ENCODE data around the gene GOLGA6L24. TPM values are rescaled to one million over a fixed set of nuclear protein-coding genes. Genes with fewer than 3 reads are reported as not detected.
"Not testable (repeated sequence)": the region's sequence is repeated elsewhere in the genome, so short reads cannot be mapped to it uniquely, and the experiment has no call there.

GOLGA6L24 gene, protein sequence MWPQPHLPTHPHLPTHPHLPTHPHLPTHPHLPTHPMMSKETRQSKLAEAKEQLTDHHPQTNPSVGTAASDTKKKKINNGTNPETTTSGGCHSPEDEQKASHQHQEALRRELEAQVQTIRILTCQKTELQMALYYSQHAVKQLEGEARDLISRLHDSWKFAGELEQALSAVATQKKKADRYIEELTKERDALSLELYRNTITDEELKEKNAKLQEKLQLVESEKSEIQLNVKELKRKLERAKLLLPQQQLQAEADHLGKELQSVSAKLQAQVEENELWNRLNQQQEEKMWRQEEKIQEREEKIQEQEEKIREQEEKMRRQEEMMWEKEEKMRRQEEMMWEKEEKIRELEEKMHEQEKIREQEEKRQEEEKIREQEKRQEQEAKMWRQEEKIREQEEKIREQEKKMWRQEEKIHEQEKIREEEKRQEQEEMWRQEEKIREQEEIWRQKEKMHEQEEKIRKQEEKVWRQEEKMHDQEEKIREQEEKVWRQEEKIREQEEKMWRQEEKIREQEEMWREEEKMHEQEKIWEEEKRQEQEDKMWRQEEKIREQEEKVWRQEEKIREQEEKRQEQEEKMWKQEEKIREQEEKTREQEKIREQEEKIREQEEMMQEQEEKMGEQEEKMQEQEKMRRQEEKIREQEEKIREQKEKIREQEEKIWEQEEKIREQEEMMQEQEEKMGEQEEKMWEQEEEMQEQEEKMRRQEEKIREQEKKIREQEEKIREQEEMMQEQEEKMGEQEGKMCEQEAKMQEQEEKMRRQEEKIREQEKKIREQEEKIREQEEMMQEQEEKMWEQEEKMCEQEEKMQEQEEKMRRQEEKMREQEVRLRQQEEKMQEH
- not detected for polyA plus RNA-seq (2012; ENCODE audit: insufficient read depth, insufficient read length, low read depth)

DNA sequence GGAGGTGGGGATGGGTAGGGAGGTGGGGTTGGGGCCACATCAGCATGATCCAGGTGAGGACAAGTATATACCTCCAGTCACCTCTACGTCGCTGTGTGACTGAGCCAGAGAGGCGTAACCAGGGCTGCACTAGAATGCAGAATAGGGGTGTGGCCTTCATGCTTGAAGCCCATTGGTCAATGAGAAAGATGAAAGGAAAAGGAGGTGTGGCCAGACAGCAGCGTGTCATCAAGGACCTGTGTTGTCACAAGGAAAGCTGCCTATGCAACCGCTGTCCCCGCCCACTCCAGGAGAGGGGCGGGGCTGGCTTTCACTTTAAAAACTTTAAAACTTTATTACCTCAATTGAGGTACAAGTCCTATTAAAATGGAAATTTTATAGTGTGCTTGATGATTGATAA is at the start of gene GOLGA6L24:
Gene GOLGA6L24 (minus strand): TSS at position 101 of the 400 bp plus-strand sequence. CDS start 61 bp downstream, at position 40.
- not testable (repeated sequence) for H3K9me3 ChIP-seq; DNase-seq; H3K4me1 ChIP-seq; H3K27me3 ChIP-seq; H3K4me3 ChIP-seq (ENCODE audit: low read depth, low read length); H3K36me3 ChIP-seq

DNA sequence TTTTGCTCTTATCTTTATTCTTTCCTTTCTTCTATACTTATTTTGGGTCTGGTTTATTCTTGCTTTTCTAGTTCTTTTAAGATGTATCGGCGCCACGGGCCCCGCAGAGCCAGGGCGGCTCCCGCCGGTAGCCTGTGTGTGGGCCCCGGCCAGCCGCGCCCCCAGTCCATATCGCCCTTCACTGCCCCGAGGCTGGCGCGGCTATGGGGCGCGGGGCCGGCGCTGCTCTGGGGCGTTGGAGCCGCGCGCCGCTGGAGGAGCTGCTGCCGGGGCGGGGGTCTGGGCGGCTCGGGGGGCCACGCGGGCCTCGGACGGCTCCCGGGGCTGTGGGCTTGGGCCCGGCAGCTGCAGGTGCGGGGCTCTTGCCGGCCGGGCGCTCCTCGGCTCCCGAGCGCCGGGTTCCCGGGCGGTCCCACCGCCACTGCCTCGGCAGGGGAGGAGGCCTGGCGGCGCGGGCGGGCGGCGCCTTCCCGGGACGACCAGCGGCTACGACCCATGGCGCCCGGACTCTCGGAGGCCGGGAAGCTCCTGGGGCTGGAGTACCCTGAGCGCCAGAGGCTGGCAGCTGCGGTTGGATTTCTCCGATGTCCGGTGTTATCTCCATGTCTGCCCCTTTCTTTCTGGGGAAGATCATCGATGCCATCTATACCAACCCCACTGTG is 45.0 kb upstream of the GOLGA6L24 start:
- not testable (repeated sequence) for H3K9me3 ChIP-seq

DNA sequence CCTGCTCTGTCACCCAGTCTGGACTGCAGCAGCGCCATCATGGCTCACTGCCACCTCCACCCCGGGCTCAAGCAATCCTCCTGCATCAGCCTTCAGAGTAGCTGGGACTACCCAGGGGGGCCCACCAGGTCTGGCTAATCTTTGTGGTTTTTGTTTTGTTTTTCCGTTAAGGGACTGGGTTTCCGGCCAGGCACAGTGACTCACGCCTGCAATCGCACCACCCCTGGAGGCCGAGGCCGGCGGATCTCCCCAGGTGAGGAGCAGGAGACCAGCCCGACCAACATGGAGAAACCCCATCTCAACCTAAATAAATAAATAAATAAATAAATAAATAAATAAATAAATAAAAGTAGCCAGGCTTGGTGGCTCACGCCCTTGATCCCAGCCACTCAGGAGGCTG is 38.1 kb upstream of the GOLGA6L24 start:
- not testable (repeated sequence) for DNase-seq; H3K4me1 ChIP-seq; H3K36me3 ChIP-seq; H3K9me3 ChIP-seq; H3K27me3 ChIP-seq; H3K4me3 ChIP-seq (ENCODE audit: low read depth, low read length)

More for the DNA sequence above, 45.0 kb upstream of the GOLGA6L24 start:
- H3K36me3 ChIP-seq; DNase-seq; H3K4me3 ChIP-seq (ENCODE audit: low read depth, low read length); H3K27me3 ChIP-seq; H3K4me1 ChIP-seq: not testable (repeated sequence)

DNA sequence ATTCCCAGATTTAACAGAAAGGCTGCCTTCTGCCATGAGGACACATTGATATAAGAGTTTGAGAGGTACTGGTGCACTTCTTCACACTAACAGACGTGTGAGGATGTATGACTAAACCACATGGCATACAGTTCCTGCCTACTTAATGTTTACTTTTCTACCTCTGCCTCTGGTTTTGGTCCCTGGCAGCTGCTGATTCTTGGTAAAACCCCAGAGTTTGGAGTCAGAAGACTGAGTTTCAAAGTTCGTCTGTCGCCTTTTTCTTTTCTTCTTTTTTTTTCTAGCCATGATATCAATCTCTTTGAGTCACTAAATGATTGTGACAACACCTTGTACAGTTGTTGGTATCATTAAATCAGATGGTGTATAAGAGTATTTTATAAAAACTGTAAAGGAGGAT is 22.2 kb upstream of the GOLGA6L24 start:
- not testable (repeated sequence) for H3K4me1 ChIP-seq; H3K4me3 ChIP-seq (ENCODE audit: low read depth, low read length); H3K36me3 ChIP-seq; DNase-seq; H3K27me3 ChIP-seq; H3K9me3 ChIP-seq

DNA sequence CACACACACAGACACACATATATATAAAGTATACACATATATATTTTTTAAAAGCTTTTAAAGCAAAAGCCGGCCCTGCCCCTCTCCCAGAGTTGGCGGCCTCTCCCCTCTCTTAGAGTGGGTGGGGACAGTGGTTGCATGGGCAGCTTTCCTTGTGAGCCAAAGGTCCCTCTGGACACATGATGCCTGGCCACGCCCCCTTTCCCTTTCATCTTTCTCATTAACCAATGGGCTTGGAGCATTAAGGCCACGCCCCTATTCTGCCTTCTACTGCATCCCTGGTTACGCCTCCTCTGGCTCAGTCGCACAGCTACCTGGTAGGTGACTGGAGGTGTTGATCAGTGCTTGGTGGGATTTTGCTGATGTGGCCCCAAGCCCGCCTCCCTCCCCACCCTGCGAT is 20.5 kb upstream of the GOLGA6L24 start, which contains the start of gene GOLGA8F:
Gene GOLGA8F (plus strand): TSS at position 301 of the 400 bp plus-strand sequence. CDS start 98 bp downstream, at position 399.
- H3K27me3 ChIP-seq; H3K36me3 ChIP-seq; H3K9me3 ChIP-seq; H3K4me1 ChIP-seq; H3K4me3 ChIP-seq (ENCODE audit: low read depth, low read length); DNase-seq: not testable (repeated sequence)

DNA sequence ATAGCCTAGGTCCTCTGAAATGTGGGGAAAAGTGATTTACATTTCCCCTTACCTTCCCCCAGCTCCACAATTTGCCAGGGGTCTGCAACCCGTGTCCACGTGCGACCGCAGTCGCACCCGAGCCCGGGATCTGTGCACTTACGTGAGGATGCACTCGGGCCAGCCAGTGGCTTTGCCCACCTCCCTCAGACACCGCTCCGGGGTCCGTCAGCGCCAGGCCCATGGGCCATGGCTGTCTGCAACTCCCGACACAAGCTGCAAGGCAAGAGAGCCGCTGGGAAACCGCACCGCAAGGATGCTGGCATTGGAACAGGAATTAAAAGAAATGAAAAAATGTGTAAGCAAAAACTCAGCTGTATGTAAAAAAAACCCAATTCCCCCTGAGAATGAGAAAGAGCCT is 7.6 kb upstream of the GOLGA6L24 start:
- peak; percentile 1 for DNase-seq
- H3K27me3 ChIP-seq; H3K9me3 ChIP-seq; H3K4me3 ChIP-seq (ENCODE audit: low read depth, low read length); H3K4me1 ChIP-seq; H3K36me3 ChIP-seq: not testable (repeated sequence)

DNA sequence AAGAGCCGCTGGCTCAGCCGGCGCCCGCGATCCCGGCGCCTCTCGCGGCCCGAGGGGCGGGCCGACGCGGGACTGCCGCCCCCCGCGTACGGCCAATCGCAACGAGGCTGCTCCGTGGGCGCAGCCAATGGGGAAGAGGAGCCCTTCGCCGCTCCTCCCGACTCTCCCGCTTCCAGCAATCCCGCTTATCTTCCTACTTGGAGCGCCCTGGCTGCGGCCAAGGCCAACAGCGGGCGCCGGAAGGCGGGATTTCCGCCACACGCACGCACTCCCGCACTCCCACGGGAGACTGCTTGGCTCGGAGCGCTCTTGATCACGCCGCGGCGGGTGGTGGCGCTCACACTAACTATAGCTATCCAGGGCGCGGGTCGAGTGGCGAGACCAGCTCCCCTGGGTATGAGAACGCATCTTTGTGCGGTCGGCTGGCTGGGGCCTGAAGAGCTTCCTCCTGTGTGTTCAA is 35.7 kb downstream of the GOLGA6L24 start, which contains the start of gene HERC2:
Gene HERC2 (minus strand): TSS at position 51 of the 460 bp plus-strand sequence. CDS start 746 bp downstream, outside the sequence.
- not testable (repeated sequence) for DNase-seq, H3K4me1 ChIP-seq, H3K9me3 ChIP-seq, H3K27me3 ChIP-seq, H3K36me3 ChIP-seq
- peak within 1 kb of the TSS; percentile 48 for H3K4me3 ChIP-seq (ENCODE audit: low read depth, low read length)

DNA sequence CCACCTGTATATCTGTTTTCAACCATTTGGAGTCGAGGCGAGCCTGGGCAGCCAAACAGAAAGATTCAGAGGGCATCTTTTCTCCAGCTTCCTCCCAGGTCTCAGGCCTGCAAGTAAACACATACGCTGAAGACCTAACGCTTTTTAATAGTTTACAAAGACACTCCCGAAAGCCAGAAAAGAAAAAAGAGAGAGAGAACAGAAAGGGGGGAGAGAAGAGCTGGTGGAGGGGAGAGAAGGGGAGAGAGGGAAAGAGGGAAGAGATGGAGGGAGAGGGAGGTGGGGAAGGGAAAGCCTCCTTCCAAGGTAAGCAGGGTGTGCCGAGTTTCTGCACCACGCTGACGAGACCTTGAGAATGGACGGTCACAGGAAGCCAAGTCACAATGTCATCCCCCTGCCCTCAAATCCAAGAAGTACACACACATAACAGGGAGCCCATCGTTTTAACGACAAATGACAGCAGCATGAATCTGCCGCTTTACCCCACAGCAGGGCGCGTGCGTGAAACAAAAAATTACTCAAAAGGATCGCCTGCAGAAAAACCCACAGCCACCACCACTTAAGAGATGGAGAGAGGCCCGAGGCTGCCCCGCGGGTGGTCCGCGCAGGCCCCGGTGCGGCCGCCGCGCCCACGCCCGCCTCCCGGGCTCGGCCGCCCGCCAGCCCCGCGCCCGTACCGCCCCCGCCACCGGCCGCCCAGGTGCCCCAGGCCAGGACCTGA is 36.4 kb downstream of the GOLGA6L24 start:
- not testable (repeated sequence) for H3K9me3 ChIP-seq, H3K36me3 ChIP-seq, DNase-seq, H3K27me3 ChIP-seq, H3K4me1 ChIP-seq
- peak overlapping the region; percentile 48 for H3K4me3 ChIP-seq (ENCODE audit: low read depth, low read length)

DNA sequence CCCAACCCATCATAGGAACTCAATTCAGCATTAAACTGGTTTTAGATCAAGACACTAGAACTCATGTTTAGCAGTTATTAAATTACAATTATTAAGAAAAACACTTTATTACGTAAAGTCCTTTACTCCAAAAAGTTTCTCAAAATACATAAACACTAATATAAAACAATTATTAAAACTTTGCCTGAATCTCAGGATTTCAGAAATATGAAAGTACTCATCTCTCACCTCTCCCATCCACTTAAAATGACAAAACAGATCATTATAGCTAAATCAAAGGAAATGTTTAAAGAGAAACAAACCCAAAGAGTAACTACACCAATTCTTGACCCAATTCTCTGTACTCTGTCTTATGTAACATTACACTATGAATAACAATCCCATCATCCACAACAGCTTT is 38.2 kb downstream of the GOLGA6L24 start:
- not testable (repeated sequence) for H3K4me3 ChIP-seq (ENCODE audit: low read depth, low read length); DNase-seq; H3K36me3 ChIP-seq; H3K27me3 ChIP-seq; H3K9me3 ChIP-seq; H3K4me1 ChIP-seq

DNA sequence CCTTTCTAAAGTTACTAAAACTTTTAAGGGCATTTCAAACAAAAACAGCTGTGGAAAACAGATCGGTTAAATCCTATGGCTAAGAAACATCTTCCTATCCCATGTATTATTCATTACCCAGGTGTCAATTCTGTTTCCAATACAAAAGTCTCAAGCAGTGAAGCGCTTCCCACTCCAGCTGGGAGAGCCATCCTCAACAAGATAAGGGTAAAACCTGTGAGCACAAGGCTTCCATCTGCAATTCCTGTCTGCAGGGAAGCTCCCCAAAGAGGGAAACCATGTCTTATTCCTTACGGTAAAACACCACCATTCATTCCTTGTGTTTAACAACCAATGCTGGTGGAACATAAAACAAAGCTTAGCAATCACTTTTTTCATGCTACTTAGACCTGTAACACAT is 39.1 kb downstream of the GOLGA6L24 start:
- not testable (repeated sequence) for DNase-seq

DNA sequence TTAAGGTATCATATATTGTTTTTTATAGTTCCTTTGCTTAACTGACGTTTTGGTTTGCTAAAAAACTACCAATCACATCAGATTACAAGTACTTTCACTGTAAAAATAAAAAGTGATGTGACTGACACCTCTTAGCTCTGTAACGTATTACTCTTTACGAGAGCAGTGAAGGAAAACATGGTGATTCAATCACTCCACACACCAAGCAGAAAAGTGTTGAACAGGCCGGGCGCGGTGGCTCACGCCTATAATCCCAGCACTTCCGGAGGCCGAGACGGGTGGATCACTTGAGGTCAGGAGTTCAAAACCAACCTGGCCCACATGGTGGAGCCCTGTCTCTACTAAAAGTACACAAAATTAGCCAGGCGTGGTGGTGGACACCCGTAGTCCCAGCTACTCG is 39.8 kb downstream of the GOLGA6L24 start:
- not testable (repeated sequence) for H3K27me3 ChIP-seq; H3K4me1 ChIP-seq; H3K9me3 ChIP-seq; H3K36me3 ChIP-seq; DNase-seq; H3K4me3 ChIP-seq (ENCODE audit: low read depth, low read length)

More for the DNA sequence above, 39.1 kb downstream of the GOLGA6L24 start:
- not testable (repeated sequence) for H3K4me3 ChIP-seq (ENCODE audit: low read depth, low read length); H3K9me3 ChIP-seq; H3K4me1 ChIP-seq; H3K27me3 ChIP-seq; H3K36me3 ChIP-seq

DNA sequence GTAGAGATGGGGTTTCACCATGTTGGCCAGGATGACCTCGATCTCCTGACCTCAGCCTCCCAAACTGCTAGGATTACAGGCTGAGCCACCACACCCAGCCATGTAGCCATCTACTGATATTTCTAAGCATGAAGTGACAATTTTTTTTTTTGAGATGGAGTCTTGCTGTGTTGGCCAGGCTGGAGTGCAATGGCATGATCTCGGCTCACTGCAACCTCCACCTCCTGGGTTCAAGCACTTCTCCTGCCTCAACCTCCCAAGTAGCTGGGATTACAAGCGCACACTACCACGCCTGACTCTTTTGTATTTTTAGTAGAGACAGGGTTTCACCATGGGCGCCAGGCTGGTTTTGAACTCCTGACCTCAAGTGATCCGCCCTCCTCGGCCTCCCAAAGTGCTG is 40.9 kb downstream of the GOLGA6L24 start:
- not testable (repeated sequence) for H3K27me3 ChIP-seq; DNase-seq; H3K9me3 ChIP-seq; H3K4me1 ChIP-seq; H3K4me3 ChIP-seq (ENCODE audit: low read depth, low read length); H3K36me3 ChIP-seq

DNA sequence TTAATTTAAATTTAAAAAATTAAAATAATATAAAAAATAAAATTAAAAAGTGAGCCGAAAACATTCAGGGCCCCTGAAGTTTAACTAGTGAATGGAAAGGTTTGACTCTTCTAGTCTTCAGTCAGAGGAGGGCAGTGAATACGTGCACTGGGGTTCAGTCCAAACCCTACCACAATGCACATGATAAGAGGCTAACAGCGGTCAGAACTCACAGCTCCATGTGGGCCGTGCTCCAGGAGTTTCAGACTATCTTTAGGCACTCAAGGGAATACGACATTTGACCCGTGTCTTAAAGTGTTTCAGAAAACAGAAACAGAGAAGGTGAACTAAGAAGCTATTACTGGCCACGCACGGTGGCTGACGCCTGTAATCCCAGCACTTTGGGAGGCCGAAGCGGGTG is 47.4 kb downstream of the GOLGA6L24 start:
- not testable (repeated sequence) for H3K27me3 ChIP-seq, DNase-seq

DNA sequence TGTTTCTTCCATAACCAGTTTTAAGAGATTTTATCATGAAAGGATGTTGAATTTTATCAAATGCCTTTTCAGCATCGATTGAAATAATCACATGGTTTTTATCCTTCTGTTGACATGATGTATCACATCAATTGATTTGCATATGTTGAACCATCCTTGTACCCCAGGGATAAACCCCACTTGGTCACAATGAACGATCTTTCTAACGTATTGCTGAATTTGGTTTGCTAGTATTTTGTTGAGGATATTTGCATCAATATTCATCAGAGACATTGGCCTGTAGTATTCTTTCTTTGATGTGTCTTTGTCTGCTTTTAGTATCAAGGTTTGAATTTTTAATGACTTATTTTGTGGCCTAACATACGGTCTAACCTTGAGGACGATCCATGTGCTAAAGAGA is 49.2 kb downstream of the GOLGA6L24 start:
- H3K27me3 ChIP-seq; DNase-seq; H3K4me3 ChIP-seq (ENCODE audit: low read depth, low read length); H3K4me1 ChIP-seq; H3K9me3 ChIP-seq; H3K36me3 ChIP-seq: not testable (repeated sequence)

More for the DNA sequence above, 47.4 kb downstream of the GOLGA6L24 start:
- H3K36me3 ChIP-seq; H3K4me3 ChIP-seq (ENCODE audit: low read depth, low read length); H3K4me1 ChIP-seq; H3K9me3 ChIP-seq: not testable (repeated sequence)
